ENCODE results near the gene CNN3.

The CNN3 gene

DNA sequence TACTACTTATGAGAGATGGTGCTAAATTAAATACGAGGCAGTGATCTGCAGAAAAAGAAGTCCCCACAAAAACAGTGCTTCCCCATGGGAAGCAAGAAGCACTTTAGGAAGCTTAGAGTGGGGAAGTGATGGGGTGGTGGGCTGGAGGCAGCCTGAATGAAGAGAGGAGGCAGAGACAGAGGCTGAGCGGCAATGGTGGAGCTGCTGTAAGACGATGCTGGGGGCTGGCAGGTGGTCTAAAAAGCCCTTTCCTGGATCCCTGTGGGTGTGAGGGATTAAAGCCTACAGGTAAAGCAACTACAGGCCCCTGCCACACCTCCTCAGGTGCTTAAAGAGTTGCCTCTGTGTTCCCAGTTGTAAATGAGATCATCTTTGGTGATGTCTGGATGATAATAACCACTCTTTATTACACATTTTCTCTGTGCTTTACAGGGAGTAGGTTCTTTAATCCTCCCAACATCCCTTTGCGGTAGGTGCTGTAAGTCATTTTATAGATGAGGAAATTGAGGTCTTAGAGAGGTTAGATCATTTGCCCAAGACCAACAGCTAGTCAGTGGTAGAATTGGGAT is 39.2 kb downstream of the CNN3 start:
- peak; percentile 52 for DNase-seq (ENCODE audit: low read depth)

DNA sequence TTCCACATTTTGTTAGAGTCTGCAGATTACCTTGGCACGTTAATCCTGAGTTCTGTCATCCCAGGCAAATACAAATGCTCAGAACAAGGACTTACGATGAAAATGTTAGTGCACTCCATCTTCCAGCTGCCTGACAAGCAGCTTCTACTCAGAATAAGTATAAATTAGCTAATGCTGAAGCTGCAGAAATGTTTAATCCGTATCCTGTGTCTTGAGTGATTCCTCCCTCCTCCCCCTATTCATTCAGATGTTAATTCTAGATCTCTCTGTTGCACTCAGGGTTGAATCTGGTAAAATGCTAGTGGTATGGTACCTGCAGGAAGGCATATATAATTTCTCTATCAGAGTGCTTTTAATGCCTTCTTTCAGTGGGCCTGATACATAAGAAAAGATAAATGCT is 39.8 kb downstream of the CNN3 start:
- no peak for DNase-seq (ENCODE audit: low read depth)

DNA sequence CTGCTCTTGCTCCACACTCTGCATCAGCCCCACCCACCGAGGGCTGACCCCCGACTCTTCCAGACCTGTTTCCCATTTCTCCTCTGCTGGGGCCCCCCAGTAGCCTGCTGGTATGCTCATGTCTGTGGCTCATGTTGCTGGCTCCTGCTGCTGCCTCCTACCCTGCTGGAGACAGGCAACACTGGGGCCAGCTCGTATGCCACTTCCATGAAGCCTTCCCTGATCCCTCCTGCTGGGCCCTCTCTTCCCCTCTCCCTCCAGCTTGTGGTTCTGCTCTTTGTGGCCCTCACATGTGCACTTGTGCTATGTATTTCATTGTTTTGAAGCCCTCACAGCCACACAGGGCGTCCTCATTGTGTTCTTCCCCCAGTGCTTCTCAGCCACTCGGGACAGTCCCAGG is 40.5 kb downstream of the CNN3 start:
- DNase-seq (ENCODE audit: low read depth): no peak

DNA sequence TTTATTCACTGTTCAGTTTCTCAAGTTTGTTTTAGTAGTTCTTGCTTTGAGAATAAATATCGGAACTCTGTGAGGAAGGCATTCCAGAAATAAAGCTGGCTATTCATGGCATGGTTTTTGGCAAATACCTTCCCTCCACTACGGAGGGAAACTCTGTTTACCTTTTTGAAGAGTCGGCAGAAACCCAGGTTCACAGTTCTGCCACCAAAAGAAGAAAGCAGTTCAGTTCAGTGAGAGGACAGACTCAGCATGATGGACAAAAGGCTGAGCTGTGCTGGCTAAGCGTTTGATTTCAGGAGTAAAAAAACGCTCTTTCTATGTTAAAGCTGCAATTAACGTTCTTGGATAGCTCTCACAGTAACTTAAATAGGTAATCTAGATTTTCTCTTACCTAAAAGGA is 42.4 kb downstream of the CNN3 start:
- no peak for DNase-seq (ENCODE audit: low read depth)

DNA sequence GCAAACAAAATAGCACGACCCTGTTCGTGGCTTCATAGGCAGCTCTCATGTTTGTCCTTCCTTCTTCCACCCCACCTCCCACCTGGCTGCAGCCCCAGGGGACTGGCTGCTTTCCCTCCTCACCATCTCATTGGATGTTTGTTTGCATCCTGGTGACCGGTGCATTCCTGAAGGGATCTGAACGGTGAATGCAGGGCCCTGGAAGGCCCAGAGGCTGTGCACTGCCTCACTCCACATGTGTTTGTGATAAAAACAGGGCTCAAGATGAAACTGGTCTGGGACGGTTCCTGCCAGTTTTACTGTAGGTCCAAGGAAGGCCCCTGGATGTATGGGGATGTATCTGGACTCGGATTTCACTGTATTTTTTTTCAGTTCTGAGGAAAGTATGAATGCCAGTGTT is 42.8 kb downstream of the CNN3 start:
- peak; percentile 43 for DNase-seq (ENCODE audit: low read depth)

DNA sequence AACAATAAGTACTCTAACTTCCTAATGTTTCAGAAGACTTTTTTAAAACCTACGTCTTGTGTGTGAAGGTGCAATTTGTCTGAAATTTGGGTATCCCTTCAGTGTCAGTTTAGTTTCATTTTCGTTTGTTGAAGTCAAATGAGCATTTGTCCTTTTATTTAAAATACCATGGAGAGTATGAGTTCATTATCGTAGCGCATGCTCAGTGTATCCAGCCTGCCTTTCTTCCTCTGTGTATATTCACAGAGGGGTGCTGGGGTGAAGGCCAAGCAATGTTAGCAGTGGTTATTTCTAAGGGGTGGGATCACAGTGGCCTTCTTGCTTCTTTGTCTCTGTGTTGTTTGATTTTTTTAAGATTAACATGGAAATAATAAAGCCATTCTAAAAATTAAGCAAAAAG is 43.2 kb downstream of the CNN3 start:
- DNase-seq (ENCODE audit: low read depth): peak; percentile 50

DNA sequence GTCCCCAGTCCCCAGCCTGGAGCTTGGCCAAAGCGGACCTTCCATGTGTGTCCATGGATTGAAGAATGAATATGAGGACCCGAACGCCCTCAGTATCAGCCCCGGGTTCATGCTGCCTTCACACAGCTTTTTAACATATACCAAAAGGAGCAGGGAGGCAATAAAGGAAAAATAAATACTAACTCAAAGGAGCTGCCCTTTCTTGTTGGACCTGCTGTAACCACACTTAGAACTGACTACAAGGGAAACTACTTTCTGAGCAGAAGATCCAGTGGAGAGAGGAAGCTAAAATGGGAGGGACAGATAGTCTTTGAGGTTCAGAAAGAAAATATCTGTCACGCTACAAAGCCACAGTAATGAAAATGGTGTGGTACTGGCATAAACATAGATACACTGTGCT is 48.6 kb downstream of the CNN3 start:
- no peak for DNase-seq (ENCODE audit: low read depth)

DNA sequence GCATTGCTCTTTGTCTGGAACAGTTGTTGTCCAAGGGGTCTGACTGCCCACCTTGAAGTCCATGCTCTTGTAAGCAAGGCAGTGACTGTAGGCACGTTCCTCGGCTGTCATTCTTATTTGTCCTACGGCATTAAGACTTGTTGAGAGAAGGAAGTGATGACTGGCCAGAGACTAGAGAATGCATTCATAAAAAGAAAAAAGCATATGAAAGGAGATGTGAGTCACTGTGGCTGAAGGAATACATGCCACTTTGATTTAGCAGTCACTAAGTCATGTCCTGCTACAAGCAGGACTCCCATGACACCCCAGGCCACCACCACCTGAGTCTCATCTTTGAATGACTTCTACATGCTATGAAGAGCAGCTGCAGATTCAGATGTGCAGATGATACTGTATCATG is 50.5 kb downstream of the CNN3 start:
- DNase-seq (ENCODE audit: low read depth): no peak

DNA sequence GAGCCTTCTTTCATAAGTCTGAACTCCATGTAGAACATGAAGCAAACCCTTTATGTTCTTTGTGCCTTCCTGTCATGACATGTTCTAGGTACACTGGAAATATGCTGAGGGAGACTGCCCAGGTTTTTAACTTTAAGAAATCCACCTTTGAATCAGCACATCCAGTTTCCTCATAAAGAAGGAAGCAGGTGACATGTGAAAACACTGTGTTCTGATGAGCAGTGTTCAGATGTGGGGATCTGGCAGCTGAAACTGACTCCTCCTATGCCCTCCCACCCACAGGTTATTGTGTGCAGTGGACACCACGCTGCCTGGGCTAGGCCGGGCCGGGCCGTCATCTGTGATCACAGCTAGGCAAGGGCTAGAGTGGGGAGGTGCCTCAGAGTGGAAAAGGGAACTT is 51.1 kb downstream of the CNN3 start:
- no peak for DNase-seq (ENCODE audit: low read depth)

DNA sequence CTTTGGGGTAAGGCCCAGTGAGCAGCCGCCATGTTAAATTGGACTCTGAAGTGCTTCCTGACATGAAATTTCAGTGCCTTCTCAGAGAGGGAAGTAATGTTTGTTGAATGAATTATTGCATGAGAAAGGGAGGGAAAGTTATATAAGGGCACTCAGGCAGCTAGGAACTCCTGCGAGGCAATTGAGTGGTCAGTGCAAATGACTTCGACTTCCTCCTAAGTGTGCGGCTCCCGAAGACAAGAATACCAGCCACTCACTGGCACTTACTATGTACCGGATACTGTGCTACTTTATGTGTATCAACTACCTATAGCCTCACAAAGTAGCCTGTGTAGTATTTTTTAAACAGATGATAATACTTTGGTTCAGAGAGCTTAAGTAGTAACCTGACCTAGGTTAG is 52.5 kb downstream of the CNN3 start:
- no peak for DNase-seq (ENCODE audit: low read depth)

DNA sequence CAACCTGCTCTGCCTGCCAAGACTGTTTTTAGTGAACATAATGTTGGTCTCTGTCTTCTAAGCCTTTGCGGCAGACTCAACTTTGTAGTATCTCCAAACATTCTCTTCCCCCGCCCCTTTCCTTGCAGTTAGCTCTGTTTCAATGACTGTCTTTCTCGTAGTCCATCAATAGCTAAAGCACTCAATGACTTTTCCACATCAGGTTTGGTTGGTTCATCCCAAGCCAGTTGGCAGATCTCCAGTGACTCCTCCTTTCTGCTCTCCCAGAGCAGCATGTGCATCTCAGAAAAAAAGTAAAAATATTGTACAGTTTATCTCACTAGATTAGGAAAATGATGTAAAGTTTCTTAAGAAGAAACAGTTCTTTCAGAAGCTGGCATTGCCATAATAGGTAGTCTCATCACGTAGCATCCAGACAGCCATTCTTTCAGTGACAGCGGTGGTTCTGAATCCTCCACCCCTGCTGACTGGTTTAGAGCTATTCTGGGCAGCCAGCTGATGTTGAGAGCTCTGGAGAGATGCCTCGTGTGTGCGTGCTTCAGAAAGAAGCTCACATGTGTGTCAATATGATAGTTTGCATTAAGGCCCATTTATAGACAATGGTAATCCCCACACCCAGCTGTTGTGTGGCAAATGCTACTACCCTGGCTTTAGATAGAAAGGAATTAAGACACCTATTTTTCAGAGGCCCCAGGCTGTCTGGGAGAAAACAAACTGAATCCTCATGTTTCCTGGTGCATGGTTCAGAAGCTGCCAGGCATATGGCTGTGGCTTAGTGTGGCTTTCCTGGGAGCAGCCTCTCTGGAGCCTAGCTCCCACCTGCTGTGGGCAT is 53.2 kb downstream of the CNN3 start:
- DNase-seq (ENCODE audit: low read depth): peak; percentile 81

DNA sequence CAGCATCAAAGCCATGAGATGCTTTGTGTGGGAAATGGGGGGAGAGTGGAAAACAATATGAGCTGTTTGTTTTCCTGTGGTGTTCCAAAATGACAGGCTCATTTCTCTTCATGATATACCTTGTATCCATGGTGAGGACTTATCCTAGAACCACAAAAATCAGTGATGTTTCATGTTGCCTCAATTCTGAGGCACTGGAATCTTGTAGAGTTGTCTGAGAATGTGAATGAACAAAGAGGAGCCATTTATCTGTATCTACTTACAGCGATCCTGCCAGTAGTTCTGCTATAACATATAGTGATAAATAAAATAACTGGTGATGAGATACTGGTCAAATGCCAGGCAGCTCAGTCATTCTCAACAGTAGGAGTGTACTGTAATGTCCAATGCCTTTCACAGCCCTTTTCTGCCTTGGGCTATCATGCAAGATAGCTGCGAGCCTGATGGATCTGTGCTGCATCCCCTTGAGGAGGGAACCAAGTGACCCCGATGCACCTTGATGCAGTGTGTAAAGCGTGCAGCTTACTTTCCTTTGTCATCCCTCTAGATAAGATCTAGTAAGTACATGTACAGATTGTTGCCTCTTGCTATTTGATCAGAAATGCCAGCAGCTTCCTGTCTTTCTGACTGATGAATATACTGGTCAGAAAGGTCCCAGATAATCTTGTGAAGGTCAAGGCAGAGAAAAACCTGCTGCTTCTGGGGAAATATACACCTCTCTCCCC is 54.0 kb downstream of the CNN3 start:
- peak; percentile 95 for DNase-seq (ENCODE audit: low read depth)

DNA sequence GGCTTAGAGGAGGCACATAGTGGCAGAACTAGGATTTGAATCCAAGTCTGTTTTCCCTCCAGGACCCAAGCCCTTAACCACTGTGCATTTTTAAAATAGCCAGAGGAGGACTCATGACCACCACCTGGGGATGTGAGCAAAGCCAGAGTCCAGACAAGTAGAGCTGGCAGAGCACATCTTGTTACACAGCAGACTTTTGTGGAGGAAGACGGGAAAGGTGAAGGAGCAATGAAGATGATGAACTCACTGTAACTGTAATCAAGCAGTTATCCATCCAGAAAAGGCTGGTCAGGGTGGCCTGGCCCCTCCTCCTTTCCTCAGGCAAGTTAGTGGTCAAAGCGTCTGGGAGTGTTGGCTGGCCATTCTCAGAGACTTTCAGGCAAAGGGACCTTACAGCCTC is 55.9 kb downstream of the CNN3 start:
- peak; percentile 96 for DNase-seq (ENCODE audit: low read depth)

DNA sequence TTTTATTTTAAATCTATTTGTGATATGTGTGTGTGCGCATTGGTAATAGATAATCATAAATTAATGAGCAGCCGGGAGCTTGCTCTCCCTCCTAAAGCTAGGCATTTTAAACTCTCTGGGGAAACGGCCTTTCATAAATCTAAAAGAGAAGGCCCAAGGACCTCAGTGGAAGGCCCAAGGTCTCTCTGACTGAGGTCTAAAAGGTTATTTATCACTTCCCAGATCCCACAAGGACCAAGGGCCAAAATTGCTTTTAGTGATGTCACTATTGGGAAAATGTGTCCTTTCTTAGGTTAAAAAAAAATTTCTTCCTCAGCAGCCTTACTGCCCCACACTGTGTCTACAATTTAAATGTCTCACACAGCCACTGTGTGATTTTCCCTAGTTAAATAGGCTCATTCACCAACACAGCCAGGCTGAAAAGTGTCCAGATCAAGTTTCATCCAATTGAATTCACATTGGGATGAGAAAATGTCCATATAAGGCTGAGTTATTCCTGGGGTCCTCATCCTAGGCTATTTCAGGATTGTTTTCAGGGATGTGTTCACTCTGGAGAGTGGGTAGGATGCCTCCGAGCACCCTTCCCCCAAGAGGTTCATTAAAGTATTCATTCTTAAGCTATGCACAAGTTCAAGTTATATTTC is 60.6 kb downstream of the CNN3 start:
- peak; percentile 50 for DNase-seq (ENCODE audit: low read depth)

DNA sequence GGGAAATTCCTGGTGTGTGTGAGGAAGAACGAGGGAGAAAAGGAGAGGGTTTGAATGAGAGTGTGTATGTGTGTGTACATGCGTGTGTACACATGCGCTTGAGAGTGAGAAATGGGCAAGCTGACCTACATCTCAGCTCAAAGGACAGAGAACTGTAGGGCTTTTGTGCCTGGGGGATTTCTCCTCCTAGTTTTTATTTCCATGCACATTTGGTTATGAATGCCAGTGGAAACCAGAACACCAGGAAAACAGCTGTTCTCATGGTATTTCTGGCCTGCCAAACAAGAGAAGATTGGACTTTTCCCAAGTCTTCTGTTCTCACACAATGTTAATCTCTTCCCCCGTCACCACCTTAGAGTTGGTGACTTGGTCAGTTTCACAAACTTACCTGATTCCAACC is 61.5 kb downstream of the CNN3 start:
- peak; percentile 63 for DNase-seq (ENCODE audit: low read depth)

DNA sequence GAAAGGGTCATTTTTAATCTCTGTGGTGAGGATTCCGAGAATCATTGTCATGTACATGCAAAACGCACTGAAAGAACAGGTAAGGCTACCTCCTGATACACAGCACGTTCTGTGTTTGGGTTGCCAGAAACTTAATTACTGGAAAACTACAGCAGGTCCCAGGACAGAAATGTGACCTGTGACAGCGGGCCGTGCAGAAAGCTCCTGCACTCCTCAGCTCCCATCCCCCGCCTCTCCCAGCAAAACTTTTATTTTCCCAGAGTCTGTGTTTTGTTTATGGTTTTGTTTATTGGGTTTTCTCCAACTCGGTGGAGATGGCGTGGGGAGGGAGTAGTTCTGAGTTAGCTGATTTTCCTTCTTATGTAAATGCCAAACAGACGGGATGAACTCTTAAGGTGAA is 62.1 kb downstream of the CNN3 start:
- peak; percentile 64 for DNase-seq (ENCODE audit: low read depth)

DNA sequence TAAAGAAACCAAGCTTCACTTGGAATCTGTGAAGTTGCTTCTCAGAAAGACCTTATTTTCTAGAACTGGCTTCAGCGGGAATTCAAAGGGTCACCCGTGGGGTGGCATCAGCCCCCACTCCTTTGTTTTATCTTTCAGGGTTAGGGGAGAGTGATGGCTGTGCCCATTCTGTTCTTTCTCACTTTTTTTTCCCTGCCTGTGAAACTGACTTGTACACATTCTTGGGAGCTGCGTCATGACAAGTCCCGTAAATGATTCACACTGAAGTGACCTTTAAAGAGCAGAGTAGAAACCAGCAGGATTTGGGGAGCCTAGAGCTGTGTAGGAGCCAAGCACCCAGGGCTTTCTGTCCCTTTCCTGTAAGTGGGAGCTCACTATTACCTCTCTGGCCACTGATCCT is 63.0 kb downstream of the CNN3 start:
- peak; percentile 94 for DNase-seq (ENCODE audit: low read depth)

DNA sequence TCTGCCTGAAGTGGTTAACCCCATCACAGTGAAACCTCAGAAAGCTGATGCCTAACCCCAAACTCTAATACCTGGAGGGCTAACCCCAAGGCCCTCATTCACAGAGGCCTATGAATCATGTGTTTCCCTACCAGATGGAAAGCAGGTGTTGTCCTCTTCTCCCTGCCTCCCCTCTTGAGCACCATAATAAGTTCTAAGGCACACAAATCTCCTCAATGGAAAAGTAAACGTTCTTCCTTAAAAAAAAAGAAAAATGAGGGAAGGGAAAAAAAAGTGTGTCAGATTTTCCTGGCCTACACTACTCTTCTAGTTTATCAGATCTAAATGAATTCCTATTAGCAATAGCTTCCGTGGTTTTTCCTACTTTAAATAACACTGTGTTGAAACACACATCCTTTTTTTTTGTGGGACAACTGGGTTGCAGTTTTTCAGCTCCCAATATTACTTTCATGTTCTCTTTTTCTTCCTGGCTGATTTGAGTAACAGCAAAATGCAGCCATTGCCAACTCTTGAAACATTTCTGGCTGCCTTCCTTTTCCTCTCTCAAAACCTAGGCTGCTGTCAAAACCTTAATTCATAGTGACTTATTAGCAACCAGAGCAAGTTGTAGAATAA is 63.5 kb downstream of the CNN3 start:
- DNase-seq (ENCODE audit: low read depth): peak; percentile 88

DNA sequence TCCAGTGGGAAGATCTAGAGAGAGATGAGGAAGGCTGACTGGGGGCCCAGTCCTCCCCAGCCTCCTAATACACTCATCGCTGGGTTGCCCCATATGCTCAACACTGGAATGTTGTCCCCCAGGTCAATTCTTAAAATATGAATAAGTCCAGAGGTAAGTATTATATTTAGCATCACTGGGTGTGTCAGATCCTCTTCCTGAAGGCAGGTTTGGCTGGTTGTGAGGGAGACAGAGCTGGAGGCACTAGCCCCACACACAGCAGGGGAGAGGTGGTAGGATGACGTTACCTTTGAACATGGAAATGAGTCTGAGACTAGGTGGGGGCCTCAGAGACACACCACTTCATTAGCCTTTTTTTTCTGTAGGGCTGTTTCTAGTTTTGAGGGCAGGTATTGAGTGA is 64.2 kb downstream of the CNN3 start:
- no peak for DNase-seq (ENCODE audit: low read depth)

DNA sequence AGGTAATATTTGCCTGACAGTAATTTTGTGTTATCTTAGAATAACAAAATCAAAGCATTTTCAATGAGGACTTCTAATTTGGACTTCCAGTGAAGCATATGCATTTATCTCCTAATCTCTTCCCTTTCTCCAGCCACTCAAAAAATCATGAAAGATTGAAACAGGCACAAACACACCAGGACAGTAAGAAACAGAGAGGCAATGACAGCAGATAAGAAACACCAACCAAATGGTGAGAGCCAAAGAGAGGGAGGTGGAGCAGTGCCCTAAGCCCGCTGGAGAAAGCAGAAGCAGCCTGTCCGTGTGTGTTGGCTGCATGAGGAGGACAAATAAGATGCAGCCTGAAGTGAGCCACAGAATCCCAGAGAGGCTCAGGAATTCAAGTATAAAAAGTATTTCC is 67.7 kb downstream of the CNN3 start:
- DNase-seq (ENCODE audit: low read depth): no peak

DNA sequence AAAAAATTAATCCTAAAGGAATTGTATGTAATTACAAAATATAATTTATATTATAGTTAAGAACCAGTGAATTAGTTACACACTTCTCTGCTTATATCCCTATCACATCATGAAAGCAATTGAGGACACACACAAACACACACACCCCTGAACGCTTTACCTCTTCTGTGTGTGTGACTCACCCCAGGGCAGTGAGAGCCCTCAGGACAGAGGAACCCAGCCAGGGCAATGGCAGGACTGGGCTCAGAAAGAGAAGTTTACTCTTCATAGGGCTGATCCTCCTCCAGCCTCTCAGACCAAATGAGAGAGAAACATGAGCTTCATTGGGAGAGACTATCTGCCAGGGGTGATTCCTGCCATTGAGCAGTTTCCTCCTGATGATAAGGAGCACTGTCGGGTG is 68.6 kb downstream of the CNN3 start:
- DNase-seq (ENCODE audit: low read depth): peak; percentile 27

DNA sequence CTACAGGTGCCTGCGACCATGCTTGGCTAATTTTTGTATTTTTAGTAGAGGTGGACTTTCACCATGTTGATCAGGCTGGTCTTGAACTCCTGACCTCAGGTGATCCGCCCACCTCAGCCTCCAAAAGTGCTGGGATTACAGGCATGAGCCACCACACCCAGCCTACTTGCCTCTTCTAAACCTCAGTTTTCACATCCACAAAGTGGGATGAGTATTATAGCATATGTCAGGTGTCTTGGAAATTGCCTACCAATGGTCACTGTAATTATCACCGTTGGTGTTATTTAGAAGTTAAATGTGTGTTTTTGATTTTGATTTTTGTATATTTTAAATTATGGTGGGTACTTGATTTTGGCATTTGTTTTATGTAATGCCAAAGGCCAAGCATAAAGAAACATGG is 70.0 kb downstream of the CNN3 start:
- DNase-seq (ENCODE audit: low read depth): no peak

Measured in amniotic epithelial cell (primary cell).